Muscle layer of duodenum (tissue), 2 donors: ENCODE results near the gene SLC35B2.

ENCODE experiments used
- H3K27ac ChIP-seq: one replicate; pipeline ENCODE4 v1.7.0; 2013; ENCODE audit warnings: mild to moderate bottlenecking, low read length
- H3K27me3 ChIP-seq: one replicate; pipeline ENCODE4 v1.7.0; 2013; ENCODE audit warnings: low read depth, mild to moderate bottlenecking, control low read depth, low read length
- H3K36me3 ChIP-seq, 2 donors: one replicate each; pipeline ENCODE4 v1.7.0; 2013; ENCODE audit warnings: low read length in 2 of 2, control low read depth in 1 of 2, mild to moderate bottlenecking in 1 of 2; ENCODE audit not compliant: insufficient read depth in 2 of 2, control insufficient read depth in 1 of 2
- H3K4me1 ChIP-seq, 2 donors: one replicate each; pipeline ENCODE4 v1.7.0; 2013; ENCODE audit warnings: low read length in 2 of 2, mild to moderate bottlenecking in 2 of 2, control low read depth in 1 of 2, moderate library complexity in 1 of 2; ENCODE audit not compliant: insufficient read depth in 2 of 2, control insufficient read depth in 1 of 2
- H3K4me3 ChIP-seq, 2 donors: one replicate each; pipeline ENCODE4 v1.7.0; 2013; ENCODE audit warnings: low read length in 2 of 2, low read depth in 1 of 2, mild to moderate bottlenecking in 1 of 2
- H3K9me3 ChIP-seq, 2 donors: one replicate each; pipeline ENCODE4 v1.7.0; 2013; ENCODE audit warnings: low read length in 2 of 2, control low read depth in 1 of 2, mild to moderate bottlenecking in 1 of 2; ENCODE audit not compliant: control insufficient read depth in 1 of 2
- donor health status: healthy.

The SLC35B2 gene

GRCh38 chr6:44257025-44257752 is at the start of gene SLC35B2:
Gene SLC35B2, minus strand, starts transcription at chr6:44257528. Its CDS starts 118 bp downstream, at chr6:44257410.
- H3K4me1 ChIP-seq: peaks cover 9 to 41% of the 10 kb centered on the region in 2 donors
- no peaks in the 10 kb centered on the region for H3K27me3 ChIP-seq
- H3K9me3 ChIP-seq: no peaks in the 10 kb centered on the region
- H3K36me3 ChIP-seq: peaks cover 39 to 43% of the 10 kb centered on the region in 2 donors
- peak within 1 kb of the TSS; percentile 70 to 71 for H3K4me3 ChIP-seq
- peak within 1 kb of the TSS; percentile 49 for H3K27ac ChIP-seq

- H3K36me3 ChIP-seq: peaks cover 64 to 94% of the 10 kb centered on the region in 2 donors
- no peaks in the 10 kb centered on the region for H3K27me3 ChIP-seq
- H3K9me3 ChIP-seq: no peaks in the 10 kb centered on the region
- H3K4me3 ChIP-seq: no peak overlapping the region
- H3K27ac ChIP-seq: no peak overlapping the region
- H3K4me1 ChIP-seq: no peaks in the 10 kb centered on the region
Measured at GRCh38 chr6:44306710-44307109, 49.4 kb upstream of the SLC35B2 start.

GRCh38 chr6:44305200-44305725 is 47.9 kb upstream of the SLC35B2 start:
- Histone ChIP-seq H3K4me3 (no peak overlapping the region), H3K9me3 (no peaks in the 10 kb centered on the region), H3K36me3 (peaks cover 55 to 97% of the 10 kb centered on the region in 2 donors), H3K4me1 (no peaks in the 10 kb centered on the region), H3K27me3 (no peaks in the 10 kb centered on the region), H3K27ac (no peak overlapping the region)

GRCh38 chr6:44304282-44305199 is 47.2 kb upstream of the SLC35B2 start:
- Histone ChIP-seq H3K27me3 (no peaks in the 10 kb centered on the region), H3K27ac (no peak overlapping the region), H3K4me1 (no peaks in the 10 kb centered on the region), H3K36me3 (peaks cover 49 to 93% of the 10 kb centered on the region in 2 donors), H3K9me3 (no peaks in the 10 kb centered on the region), H3K4me3 (no peak overlapping the region)

- H3K27me3 ChIP-seq: no peaks in the 10 kb centered on the region
- no peak overlapping the region for H3K27ac ChIP-seq
- H3K4me1 ChIP-seq: no peaks in the 10 kb centered on the region
- peaks cover 43 to 86% of the 10 kb centered on the region in 2 donors for H3K36me3 ChIP-seq
- H3K4me3 ChIP-seq: no peak overlapping the region
- no peaks in the 10 kb centered on the region for H3K9me3 ChIP-seq
Measured at GRCh38 chr6:44303842-44304241, 46.5 kb upstream of the SLC35B2 start.

GRCh38 chr6:44302856-44303255 is 45.5 kb upstream of the SLC35B2 start:
- peaks cover 0 to 2% of the 10 kb centered on the region in 2 donors for H3K4me1 ChIP-seq
- H3K4me3 ChIP-seq: no peak overlapping the region
- peaks cover 42 to 78% of the 10 kb centered on the region in 2 donors for H3K36me3 ChIP-seq
- H3K9me3 ChIP-seq: no peaks in the 10 kb centered on the region
- H3K27me3 ChIP-seq: peaks cover 6% of the 10 kb centered on the region
- H3K27ac ChIP-seq: no peak overlapping the region

- peaks cover 2 to 11% of the 10 kb centered on the region in 2 donors for H3K4me1 ChIP-seq
- H3K27ac ChIP-seq: no peak overlapping the region
- H3K9me3 ChIP-seq: no peaks in the 10 kb centered on the region
- no peak overlapping the region for H3K4me3 ChIP-seq
- peaks cover 11% of the 10 kb centered on the region for H3K27me3 ChIP-seq
- H3K36me3 ChIP-seq: peaks cover 41 to 69% of the 10 kb centered on the region in 2 donors
Measured at GRCh38 chr6:44301782-44302564, 44.6 kb upstream of the SLC35B2 start.

- Histone ChIP-seq H3K27ac (no peak overlapping the region), H3K4me3 (no peak overlapping the region), H3K36me3 (peaks cover 33 to 60% of the 10 kb centered on the region in 2 donors), H3K4me1 (peaks cover 2 to 13% of the 10 kb centered on the region in 2 donors), H3K9me3 (no peaks in the 10 kb centered on the region), H3K27me3 (peaks cover 19% of the 10 kb centered on the region)
Measured at GRCh38 chr6:44301106-44301505, 43.8 kb upstream of the SLC35B2 start.

GRCh38 chr6:44300292-44300823 is 43.0 kb upstream of the SLC35B2 start:
- Histone ChIP-seq H3K4me1 (peaks cover 2 to 13% of the 10 kb centered on the region in 2 donors), H3K4me3 (no peak overlapping the region), H3K27ac (no peak overlapping the region), H3K9me3 (no peaks in the 10 kb centered on the region), H3K36me3 (peaks cover 25 to 53% of the 10 kb centered on the region in 2 donors), H3K27me3 (peaks cover 25% of the 10 kb centered on the region)

- Histone ChIP-seq H3K4me3 (no peak overlapping the region), H3K27ac (no peak overlapping the region), H3K4me1 (peaks cover 2 to 13% of the 10 kb centered on the region in 2 donors), H3K36me3 (peaks cover 20 to 39% of the 10 kb centered on the region in 2 donors), H3K9me3 (no peaks in the 10 kb centered on the region), H3K27me3 (peaks cover 33% of the 10 kb centered on the region)
Measured at GRCh38 chr6:44298864-44299263, 41.5 kb upstream of the SLC35B2 start.
